Activated CD4-positive, alpha-beta T cell treated with anti-CD3 and anti-CD28 coated beads, Interleukin-2, amount 10 ng/mL, durations not matched to agents 24 days and 14 days (primary cell): ENCODE results near the gene HCAR3. TPM values are rescaled to one million over a fixed set of nuclear protein-coding genes. Genes with fewer than 3 reads are reported as not detected.
"Not testable (repeated sequence)": the region's sequence is repeated elsewhere in the genome, so short reads cannot be mapped to it uniquely, and the experiment has no call there.

Experiments
- DNase-seq: peaks from one replicate; pipeline ENCODE4 v3.0.0; 2022
- H3K27ac Mint-ChIP-seq: one replicate; pipeline ENCODE4 v1.8.0; 2022; ENCODE audit warnings: mild to moderate bottlenecking, mixed read lengths
- H3K27me3 Mint-ChIP-seq: one replicate; pipeline ENCODE4 v1.8.0; 2022; ENCODE audit warnings: mixed read lengths
- H3K36me3 Mint-ChIP-seq: one replicate; pipeline ENCODE4 v1.8.0; 2022; ENCODE audit warnings: low read depth, mild to moderate bottlenecking, mixed read lengths
- H3K4me1 Mint-ChIP-seq: one replicate; pipeline ENCODE4 v1.8.0; 2021; ENCODE audit warnings: mixed read lengths
- H3K4me3 Mint-ChIP-seq: one replicate; pipeline ENCODE4 v1.8.0; 2022; ENCODE audit warnings: mild to moderate bottlenecking, moderate library complexity, mixed read lengths
- H3K9me3 Mint-ChIP-seq: one replicate; pipeline ENCODE4 v1.8.0; 2021; ENCODE audit warnings: mixed read lengths
- intact Hi-C: fragments of 100-400 bp; cut with micrococcal nuclease; formaldehyde crosslinking; loops from one replicate; pipeline ENCODE4 v1.15.1; 2023
- total RNA-seq: library from RNA; stranded (reverse); gene quantifications from 2 replicates; pipeline ENCODE4 v1.2.3, GENCODE V29; 2022

The HCAR3 gene
- total RNA-seq, 1 donor from 2014 or later, result 0.84 TPM

DNA sequence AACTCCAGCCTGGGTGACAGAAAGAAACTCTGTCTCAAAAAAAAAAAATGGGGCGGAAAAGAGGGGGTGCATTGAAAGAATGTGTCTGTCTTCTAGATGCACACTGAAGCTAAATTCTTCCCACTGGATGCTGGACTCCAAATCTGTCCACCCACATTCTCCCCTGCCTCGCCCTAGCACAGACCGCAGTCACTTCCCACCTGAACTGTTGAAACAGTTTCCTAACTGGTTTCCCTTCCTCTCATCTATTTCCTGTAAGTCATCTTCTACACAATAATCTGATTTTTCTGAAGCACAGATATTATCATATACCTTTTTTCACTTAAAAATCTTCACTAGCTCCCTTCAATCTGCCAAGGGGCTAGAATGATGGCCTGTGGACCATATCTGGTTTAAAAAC, 15.6 kb upstream of the HCAR3 start:
- Mint-ChIP-seq H3K4me3 (peak overlapping the region; percentile 78), H3K4me1 (peaks cover 62% of the 10 kb centered on the region)

DNA sequence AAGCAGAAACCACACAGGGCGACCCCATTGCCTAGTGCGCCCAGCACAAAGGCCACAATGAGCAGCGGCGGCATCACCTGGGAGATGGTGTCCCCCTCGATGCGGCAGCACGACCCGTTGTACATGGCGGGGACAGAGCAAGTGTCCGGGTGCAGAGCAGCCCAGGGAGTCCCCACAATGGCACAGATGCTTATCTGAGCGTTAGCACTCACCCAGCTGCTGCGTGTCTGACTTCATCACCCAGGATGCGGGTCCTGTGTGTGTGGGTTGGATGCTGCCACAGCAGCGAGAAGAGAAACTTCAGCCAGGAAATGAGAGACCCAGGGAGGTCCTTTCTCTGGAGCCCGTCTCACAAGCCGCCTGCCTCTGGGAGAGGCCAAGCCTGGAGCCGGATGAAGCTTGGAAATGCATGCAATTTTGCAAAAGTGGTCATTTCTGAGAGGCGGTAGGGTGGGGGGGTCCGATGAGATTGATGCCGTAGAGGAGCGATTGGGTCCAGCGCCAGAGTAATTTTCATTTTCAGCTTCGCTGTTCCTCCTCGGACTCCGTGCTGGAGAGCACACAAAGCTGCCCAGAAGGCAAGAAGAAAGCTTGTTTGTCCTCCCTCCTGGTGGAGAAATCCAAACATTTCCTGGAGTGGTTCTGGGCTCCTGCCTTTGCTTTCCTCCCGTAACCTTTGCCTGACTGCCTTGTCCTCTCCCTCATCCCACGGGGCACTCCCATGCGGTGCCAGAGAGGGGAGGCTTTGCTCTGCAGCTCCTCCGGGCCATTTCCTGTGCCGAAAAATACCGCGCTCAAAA, 13.8 kb upstream of the HCAR3 start, which contains the start of gene HCAR1:
Gene HCAR1 (minus strand): TSS at position 630 of the 800 bp plus-strand sequence. CDS start 505 bp downstream, at position 125.
- Mint-ChIP-seq H3K9me3 (peaks cover 8% of the 10 kb centered on the region), H3K4me3 (peak within 1 kb of the TSS; percentile 78), H3K27ac (peak within 1 kb of the TSS; percentile 91), H3K36me3 (peaks cover 12% of the 10 kb centered on the region), H3K27me3 (no peaks in the 10 kb centered on the region), H3K4me1 (peaks cover 69% of the 10 kb centered on the region)
- intact Hi-C loops, result loop anchor here (5.0 kb wide), 1 partner anchor 278 kb away; no protein-coding TSS in a partner anchor
- peak; percentile 92 for DNase-seq

More for the DNA sequence above, 15.6 kb upstream of the HCAR3 start:
- Mint-ChIP-seq H3K9me3 (peaks cover 11% of the 10 kb centered on the region), H3K27me3 (no peaks in the 10 kb centered on the region), H3K36me3 (peaks cover 13% of the 10 kb centered on the region), H3K27ac (peak overlapping the region; percentile 86)
- intact Hi-C loops, result loop anchor here (2.0 to 5.0 kb wide), 3 partner anchors 85 to 983 kb away; no protein-coding TSS in a partner anchor
- DNase-seq, result peak; percentile 79

- Mint-ChIP-seq H3K27me3 (no peaks in the 10 kb centered on the region), H3K4me1 (peaks cover 76% of the 10 kb centered on the region), H3K9me3 (peaks cover 8% of the 10 kb centered on the region), H3K36me3 (peaks cover 14% of the 10 kb centered on the region), H3K4me3 (peak overlapping the region; percentile 78), H3K27ac (peak overlapping the region; percentile 91)
- DNase-seq, result no peak
- intact Hi-C loops, result loop anchor here (5.0 to 10.0 kb wide), 2 partner anchors 277 to 645 kb away; no protein-coding TSS in a partner anchor
Measured at GRCh38 chr12:122729583-122730214, 13.1 kb upstream of the HCAR3 start.

- intact Hi-C loops, result loop anchor here (10.0 kb wide), 1 partner anchor 641 kb away; no protein-coding TSS in a partner anchor
- no peaks in the 10 kb centered on the region for H3K9me3 Mint-ChIP-seq
- peak overlapping the region; percentile 92 for H3K27ac Mint-ChIP-seq
- peaks cover 17% of the 10 kb centered on the region for H3K36me3 Mint-ChIP-seq
- peaks cover 59% of the 10 kb centered on the region for H3K4me1 Mint-ChIP-seq
- peak; percentile 78 for DNase-seq
- H3K4me3 Mint-ChIP-seq, result peak overlapping the region; percentile 68
- H3K27me3 Mint-ChIP-seq, result no peaks in the 10 kb centered on the region
Measured at GRCh38 chr12:122726080-122726558, 9.5 kb upstream of the HCAR3 start.

DNA sequence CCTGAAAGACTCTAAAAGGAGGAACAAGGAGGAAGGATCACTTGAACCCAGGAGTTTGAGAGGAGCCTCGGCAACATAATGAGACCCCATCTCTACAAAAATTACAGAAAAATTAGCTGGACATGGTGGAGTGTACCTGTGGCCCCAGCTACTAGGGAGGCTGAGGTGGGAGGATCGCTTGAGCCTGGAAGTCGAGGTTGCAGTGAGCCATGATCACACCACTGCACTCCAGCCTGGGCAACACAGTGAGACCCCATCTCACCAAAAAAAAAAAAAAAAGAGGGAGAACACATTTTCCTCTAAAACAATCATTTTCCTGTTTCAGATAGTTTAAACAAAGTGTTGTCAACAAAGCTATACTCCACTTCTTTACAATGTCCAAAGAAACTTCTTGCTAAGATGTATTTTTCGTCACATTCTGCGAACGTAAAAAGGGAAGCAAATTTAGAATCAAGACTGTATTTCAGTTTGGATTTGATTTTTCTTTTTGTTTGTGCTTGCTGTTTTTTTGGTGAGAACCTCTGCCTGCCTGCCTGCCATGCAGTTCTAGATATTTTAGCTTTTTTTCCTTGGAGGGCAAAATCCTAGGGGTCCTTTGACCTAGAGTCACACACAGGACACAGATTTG, 9.0 kb upstream of the HCAR3 start:
- peaks cover 19% of the 10 kb centered on the region for H3K36me3 Mint-ChIP-seq
- peak overlapping the region; percentile 92 for H3K27ac Mint-ChIP-seq
- H3K9me3 Mint-ChIP-seq, result no peaks in the 10 kb centered on the region
- no peak for DNase-seq
- H3K4me3 Mint-ChIP-seq, result peak overlapping the region; percentile 68
- peaks cover 59% of the 10 kb centered on the region for H3K4me1 Mint-ChIP-seq
- intact Hi-C loops, result loop anchor here (10.0 kb wide), 1 partner anchor 641 kb away; no protein-coding TSS in a partner anchor
- H3K27me3 Mint-ChIP-seq, result no peaks in the 10 kb centered on the region

GRCh38 chr12:122724641-122725243, 8.1 kb upstream of the HCAR3 start:
- Mint-ChIP-seq H3K9me3 (no peaks in the 10 kb centered on the region), H3K27ac (peak overlapping the region; percentile 92), H3K4me3 (peak overlapping the region; percentile 68), H3K36me3 (peaks cover 20% of the 10 kb centered on the region), H3K4me1 (peaks cover 56% of the 10 kb centered on the region), H3K27me3 (no peaks in the 10 kb centered on the region)
- DNase-seq, result no peak
- intact Hi-C loops, result loop anchor here (5.0 to 10.0 kb wide), 2 partner anchors 153 to 640 kb away; no protein-coding TSS in a partner anchor

DNA sequence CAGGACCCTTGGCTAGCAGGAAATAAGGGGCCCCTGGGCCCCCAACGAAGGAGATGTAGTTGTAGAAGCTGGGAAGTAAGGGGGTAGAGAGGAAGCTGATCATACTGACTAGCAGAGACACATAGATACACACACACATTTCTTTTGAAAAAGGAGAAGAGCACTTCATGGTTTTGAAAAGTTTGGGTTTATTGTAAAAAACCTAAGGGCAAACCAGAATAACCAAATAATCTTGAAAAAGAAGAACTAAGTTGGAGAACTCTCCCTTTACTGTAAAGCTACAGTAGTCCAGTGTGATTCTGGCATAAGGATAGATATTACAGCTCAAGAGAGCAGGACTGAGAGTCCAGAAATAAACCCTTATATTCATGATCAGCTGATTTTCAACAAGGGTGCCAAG, 5.8 kb upstream of the HCAR3 start:
- no peak overlapping the region for H3K4me3 Mint-ChIP-seq
- peaks cover 43% of the 10 kb centered on the region for H3K4me1 Mint-ChIP-seq
- peaks cover 13% of the 10 kb centered on the region for H3K36me3 Mint-ChIP-seq
- no peak overlapping the region for H3K27ac Mint-ChIP-seq
- no peak for DNase-seq
- no peaks in the 10 kb centered on the region for H3K27me3 Mint-ChIP-seq
- intact Hi-C loops, result loop anchor here (5.0 to 10.0 kb wide), 2 partner anchors 155 to 638 kb away; no protein-coding TSS in a partner anchor
- no peaks in the 10 kb centered on the region for H3K9me3 Mint-ChIP-seq

DNA sequence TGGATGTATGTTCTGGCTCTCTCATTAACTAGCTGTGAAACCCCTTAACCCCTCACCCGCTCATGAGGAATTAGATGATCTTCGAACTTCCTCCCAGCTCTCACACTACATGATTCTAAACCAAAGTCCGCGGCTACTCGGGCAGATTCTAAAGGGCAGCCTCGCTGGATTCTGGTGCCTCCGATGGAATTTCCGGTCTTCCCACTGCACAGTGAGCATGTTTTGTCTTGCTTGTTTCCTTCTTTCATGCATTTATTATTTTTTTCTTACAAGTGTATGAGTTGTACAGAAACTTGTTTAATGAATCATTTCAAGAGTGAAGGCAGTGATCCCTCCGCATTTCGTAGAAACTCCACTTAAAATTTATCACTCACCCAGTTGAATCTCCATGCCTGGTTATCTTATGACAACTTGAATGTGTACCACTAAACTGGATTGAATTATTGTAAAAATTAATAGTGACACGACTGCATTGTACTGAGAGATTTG, 4.5 kb upstream of the HCAR3 start:
- intact Hi-C loops, result loop anchor here (2.0 to 10.0 kb wide), 3 partner anchors 74 to 636 kb away; no protein-coding TSS in a partner anchor
- H3K27ac Mint-ChIP-seq, result peak overlapping the region; percentile 96
- H3K9me3 Mint-ChIP-seq, result no peaks in the 10 kb centered on the region
- peaks cover 13% of the 10 kb centered on the region for H3K36me3 Mint-ChIP-seq
- no peak for DNase-seq
- H3K27me3 Mint-ChIP-seq, result no peaks in the 10 kb centered on the region
- H3K4me1 Mint-ChIP-seq, result peaks cover 37% of the 10 kb centered on the region
- H3K4me3 Mint-ChIP-seq, result peak overlapping the region; percentile 63

- H3K4me3 Mint-ChIP-seq, H3K4me1 Mint-ChIP-seq, H3K27ac Mint-ChIP-seq, DNase-seq, H3K36me3 Mint-ChIP-seq, H3K27me3 Mint-ChIP-seq, intact Hi-C loops, H3K9me3 Mint-ChIP-seq: not testable (repeated sequence)
Measured at GRCh38 chr12:122715211-122715610, 1.4 kb downstream of the HCAR3 start.

DNA sequence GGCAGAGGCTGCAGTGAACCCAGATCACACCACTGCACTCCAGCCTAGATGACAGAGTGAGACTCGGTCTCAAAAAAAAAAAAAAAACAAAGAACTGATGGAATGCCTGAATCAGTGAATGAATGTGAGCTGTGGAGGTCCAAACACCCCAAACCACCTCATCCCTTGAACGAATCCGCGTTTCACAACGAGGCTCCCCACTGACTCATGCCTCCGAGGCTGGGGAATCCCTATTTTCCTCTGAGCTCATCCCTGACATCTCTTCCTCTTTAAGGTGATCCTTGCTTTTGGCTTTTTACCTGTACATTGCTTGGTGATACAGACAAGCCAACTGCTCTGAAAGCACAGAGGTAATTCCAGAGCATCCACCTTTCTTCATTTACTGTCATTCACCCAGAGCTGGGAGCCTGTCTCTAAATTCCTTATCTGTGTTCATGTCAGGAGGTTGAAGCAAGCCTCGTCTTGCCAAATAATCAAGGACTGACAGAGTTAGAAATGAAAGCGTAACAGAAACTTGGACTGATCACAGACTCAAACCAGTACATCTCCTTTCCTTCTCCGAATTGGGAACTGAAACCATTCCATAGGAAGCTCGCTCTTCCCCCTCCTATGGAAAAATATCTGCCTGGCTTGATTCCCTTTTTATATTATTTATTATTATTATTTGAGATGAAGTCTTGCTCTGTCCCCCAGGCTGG, 3.0 kb downstream of the HCAR3 start:
- H3K4me1 Mint-ChIP-seq, intact Hi-C loops, H3K9me3 Mint-ChIP-seq, H3K27ac Mint-ChIP-seq, H3K4me3 Mint-ChIP-seq, DNase-seq, H3K27me3 Mint-ChIP-seq, H3K36me3 Mint-ChIP-seq: not testable (repeated sequence)

DNA sequence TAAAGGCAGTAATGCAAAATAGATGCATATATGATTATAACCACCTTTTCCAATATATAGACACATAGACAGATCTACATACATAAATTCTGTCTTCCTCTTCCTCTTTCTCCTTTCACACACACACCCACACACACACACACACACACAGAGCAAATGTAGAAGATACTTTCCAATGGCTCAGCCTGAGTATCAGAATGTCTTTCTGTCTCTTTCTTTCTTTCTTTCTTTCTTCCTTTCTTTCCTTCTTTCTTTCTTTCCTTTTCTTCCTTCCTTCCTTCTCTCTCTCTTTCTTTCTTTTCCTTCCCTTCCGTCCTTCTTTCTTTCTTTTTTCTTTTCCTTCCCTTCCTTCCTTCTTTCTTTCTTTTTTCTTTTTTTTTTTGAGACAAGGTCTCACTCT, 5.3 kb downstream of the HCAR3 start:
- H3K36me3 Mint-ChIP-seq, intact Hi-C loops, DNase-seq, H3K27me3 Mint-ChIP-seq, H3K27ac Mint-ChIP-seq, H3K4me3 Mint-ChIP-seq, H3K9me3 Mint-ChIP-seq, H3K4me1 Mint-ChIP-seq: not testable (repeated sequence)

GRCh38 chr12:122710341-122710740, 6.3 kb downstream of the HCAR3 start:
- H3K36me3 Mint-ChIP-seq, H3K4me3 Mint-ChIP-seq, intact Hi-C loops, DNase-seq, H3K9me3 Mint-ChIP-seq, H3K27me3 Mint-ChIP-seq, H3K4me1 Mint-ChIP-seq, H3K27ac Mint-ChIP-seq: not testable (repeated sequence)
